ENCODE data around the gene SYNDIG1L.
"Not testable (repeated sequence)": the region's sequence is repeated elsewhere in the genome, so short reads cannot be mapped to it uniquely, and the experiment has no call there.

Gene SYNDIG1L

DNA sequence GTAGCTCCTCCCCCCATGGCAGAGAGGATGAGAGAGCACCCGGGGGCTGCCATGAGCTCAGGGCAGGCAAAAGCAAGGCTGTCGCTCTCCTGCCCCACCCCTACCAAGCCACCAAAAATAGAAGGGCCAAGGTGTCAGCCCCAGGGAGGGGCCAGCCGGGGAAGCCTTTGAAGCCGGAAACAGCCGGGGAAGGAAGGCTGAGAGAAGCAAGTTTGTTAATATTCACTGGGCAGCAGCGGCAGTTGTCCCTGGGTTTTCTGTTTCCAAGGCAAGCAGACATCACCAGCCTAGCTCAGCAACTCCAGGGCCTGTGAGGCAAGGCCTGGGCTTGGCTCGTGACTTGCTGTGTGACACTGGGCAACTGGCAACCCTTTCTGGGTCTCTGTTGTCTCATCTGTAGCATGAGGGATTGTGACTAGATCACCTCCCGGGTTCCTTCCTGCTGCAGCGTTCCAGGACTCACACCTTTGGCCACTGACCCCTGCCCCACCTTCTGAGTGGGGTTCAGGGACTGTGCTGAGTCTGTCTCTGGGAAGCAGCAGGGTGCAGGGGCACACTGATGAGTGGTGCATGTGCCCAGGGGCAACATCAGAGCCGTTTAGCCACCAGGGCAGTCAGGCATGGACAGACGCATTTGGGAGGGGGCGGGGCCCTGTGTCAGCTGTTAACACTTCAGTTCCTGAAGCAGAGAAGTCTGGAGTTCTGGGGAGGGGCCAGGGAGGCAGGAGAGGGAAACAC is 24.3 kb downstream of the SYNDIG1L start:
- DNase-seq = peak; percentile 14 to 23

GRCh38 chr14:74400919-74401503 is 25.0 kb downstream of the SYNDIG1L start:
- no peak for DNase-seq

DNA sequence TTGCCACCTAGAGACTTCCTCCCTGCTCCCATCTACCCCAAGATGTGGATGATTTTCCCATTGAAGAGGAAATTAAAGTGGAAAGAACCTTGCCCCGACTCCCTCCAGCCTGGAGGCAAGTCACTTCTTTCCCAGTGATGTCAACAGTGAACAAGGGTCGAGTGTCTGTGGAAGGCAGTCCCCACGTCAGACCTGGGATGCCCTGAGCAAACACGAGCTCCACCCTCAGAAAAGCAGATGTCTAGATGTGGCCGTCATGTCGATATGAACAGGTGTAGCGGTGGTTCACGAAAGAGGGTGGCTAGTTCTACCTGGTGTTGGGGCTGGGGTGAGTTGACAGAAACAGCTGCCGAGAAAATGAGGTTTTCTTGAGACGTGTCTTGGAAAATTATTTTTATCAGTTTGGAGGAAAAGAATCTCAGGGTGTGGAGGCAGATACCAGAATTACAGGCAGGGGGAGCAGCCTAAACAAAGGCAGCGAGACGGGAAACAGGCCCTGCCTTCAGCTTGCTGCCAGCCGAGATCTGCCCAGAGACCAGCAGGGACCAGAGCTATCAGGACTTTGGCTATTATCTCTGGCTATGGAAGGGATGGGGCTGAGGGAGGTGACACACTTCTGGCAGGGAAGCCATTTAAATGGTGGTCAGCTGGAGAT is 25.9 kb downstream of the SYNDIG1L start:
- DNase-seq = no peak

- no peak for DNase-seq
Observed at GRCh38 chr14:74395094-74395493, 30.9 kb downstream of the SYNDIG1L start.

DNA sequence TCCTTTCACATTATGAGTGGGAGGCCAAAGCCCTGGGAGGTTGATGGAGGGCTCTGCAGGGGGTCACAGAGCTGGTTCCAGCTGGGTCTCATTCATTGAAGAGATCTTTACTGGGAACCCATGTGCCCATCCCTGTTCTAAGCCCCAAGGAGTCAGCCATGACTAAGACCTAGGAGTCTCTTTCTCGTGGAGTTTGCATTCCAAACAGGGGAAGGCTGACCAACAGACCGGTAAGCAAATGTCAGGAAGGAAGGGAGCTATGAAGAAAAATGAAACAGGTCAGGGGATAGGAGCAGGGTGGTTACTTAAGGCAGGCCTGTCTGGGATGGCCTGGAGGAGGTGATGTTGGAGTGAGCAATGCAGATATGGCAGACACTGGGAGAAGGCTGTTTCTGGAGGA is 31.5 kb downstream of the SYNDIG1L start:
- no peak for DNase-seq

DNA sequence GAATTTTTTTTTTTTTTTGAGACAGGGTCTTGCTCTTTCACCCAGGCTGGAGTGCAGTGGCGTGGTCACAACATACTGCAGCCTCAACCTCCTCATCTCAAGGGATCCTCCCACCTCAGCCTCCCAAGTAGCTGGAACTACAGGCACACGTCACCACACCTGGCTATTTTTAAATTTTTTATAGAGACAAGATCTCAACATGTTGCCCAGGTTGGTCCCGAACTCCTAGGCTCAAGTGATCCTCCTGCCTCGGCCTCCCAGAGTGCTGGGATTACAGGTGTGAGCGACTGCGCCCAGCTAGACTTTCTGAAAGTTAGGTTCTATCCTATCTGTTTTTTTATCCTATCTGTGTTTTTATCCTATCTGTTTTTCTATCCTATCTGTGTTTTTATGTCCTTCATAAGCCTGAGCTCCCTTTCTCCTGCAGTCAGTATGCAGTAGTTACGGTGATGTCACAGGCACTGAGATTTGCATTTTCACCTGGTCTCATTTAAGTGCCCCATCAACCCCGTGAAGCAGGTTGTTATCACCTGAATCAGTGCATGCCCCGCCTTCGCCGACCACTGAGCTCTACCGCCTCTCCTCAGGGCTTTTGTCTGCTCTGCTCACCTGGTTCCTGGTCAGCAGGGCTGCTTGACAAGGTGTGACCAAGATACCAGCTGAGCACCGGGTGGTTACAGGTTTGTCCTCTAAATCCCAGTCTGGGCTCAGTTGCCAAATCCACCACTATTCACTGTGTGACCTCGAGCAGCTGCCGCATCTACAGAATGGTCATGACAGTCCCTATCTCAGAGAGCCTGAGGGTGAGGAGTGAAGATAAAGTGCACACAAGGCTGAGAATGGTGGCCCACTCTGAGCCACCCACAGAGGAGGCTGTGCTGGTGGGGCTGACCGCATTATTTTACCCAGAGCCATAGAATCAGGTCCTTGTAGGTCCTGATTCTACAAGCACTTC is 33.1 kb downstream of the SYNDIG1L start:
- DNase-seq = no peak

GRCh38 chr14:74391479-74391878 is 34.5 kb downstream of the SYNDIG1L start:
- no peak for DNase-seq

DNA sequence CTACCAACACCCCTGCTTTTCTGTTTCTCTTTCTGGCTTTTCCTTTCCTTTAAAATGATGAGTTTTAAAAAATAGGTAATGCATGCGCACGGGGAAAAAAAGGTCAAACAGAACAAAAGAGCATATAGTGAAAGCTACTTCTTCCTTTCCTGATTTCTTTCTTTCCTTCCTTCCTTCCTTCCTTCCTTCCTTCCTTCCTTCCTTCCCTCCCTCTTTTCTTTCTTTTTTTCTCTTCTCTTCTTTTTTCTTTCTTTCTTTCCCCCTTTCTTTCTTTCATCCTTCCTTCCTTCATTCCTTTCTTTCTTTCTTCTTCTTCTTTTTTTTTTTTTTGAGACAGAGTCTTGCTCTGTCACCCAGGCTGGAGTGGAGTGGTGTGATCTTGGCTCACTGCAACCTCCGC is 35.5 kb downstream of the SYNDIG1L start:
- DNase-seq = not testable (repeated sequence)

- no peak for DNase-seq
Observed at GRCh38 chr14:74389980-74390379, 36.0 kb downstream of the SYNDIG1L start.

DNA sequence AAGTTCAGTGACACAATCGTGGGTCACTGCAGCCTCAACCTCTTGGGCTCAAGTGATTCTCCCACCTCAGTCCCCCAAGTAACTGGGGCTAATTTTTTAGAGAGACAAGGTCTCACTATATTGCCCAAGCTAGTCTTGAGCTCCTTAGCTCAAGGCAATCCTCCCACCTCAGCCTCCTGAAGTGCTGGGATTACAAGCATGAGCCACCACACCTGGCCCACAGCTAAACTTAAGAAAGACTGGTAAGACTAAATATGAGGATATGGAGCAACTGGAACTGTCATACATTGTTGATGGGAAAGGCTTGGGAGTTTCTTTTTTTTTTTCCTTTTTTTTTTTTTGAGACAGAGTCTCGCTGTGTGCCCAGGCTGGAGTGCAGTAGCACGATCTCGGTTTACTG is 43.8 kb downstream of the SYNDIG1L start:
- no peak for DNase-seq

DNA sequence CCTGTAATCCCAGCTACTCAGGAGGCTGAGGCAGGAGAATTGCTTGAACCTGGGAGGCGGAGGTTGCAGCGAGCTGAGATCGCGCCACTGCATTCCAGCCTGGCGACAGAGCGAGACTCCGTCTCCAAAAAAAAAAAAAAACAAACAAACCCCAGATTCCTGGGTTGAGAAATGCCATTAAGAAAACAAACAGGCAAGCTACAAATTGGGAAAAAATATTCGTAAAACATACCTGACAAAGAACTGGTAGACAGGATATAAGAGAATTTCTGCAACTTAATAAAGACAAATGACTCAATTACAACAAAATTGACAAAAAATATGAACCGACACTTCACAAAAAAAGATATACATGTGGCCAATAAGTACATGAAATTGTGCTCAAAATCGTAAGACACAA is 44.4 kb downstream of the SYNDIG1L start:
- not testable (repeated sequence) for DNase-seq

- no peak for DNase-seq
Observed at GRCh38 chr14:74380845-74381244, 45.2 kb downstream of the SYNDIG1L start.

DNA sequence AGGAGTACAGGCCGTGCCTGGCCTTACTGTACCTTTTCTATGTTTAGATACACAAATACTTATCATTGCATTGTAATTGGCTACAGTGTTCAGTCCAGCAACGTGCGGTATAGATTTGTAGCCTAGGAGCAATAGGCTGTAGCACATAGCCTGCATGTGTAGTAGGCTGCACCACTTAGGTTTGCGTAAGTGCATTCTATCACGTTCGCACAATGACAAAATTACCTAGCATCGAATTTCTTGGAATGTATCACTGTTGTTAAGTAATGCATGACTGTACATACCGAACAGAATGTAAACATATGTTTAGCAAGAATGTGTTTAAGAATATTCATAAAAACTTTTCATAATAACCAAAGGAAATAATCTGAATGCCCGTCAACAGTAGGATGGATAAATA is 45.8 kb downstream of the SYNDIG1L start:
- no peak for DNase-seq

GRCh38 chr14:74377976-74378690 is 47.9 kb downstream of the SYNDIG1L start:
- DNase-seq = no peak

DNA sequence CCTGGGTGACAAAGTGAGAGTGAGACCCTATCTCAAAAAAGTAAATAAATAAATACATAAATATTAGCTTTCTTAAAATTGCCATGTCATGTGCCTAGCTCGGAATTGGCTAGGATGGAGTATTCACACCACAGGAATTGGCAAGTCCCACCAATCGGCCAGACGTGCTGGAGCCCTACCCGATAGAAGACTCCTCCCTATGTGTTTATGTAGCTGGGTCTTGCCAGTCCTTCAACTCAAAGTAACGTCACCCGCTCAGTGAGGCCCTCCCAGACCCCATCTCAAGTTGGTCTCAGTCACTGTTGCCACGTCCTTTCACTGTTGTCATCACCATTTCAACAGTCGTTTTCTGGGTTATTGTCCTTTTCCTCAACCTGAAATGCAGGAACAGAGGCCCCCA is 57.6 kb downstream of the SYNDIG1L start:
- no peak for DNase-seq

GRCh38 chr14:74368026-74368425 is 58.0 kb downstream of the SYNDIG1L start:
- DNase-seq = no peak

GRCh38 chr14:74364271-74364880 is 61.6 kb downstream of the SYNDIG1L start:
- no peak for DNase-seq

GRCh38 chr14:74362361-74362915 is 63.6 kb downstream of the SYNDIG1L start:
- DNase-seq = peak; percentile 67 to 94

DNA sequence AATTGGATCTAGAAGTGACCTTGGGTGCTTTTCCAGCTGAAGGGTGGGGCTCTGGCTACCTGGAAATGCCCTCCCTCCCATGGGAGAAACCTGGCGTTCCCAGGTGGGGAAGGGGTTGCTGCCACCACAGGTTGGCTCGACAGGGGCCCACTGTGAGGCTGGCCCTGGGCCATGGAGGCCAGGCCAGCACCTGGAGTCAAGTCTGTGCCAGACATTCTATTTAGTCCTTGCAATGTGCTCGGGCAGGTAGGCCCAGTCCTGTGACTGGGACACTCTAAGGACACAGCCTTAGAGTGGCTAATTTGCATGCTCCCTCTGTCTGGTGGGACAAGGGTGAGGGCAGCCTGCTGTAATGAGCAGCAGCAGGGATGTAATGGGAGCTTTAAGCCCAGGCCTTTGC is 65.8 kb downstream of the SYNDIG1L start:
- no peak for DNase-seq

DNA sequence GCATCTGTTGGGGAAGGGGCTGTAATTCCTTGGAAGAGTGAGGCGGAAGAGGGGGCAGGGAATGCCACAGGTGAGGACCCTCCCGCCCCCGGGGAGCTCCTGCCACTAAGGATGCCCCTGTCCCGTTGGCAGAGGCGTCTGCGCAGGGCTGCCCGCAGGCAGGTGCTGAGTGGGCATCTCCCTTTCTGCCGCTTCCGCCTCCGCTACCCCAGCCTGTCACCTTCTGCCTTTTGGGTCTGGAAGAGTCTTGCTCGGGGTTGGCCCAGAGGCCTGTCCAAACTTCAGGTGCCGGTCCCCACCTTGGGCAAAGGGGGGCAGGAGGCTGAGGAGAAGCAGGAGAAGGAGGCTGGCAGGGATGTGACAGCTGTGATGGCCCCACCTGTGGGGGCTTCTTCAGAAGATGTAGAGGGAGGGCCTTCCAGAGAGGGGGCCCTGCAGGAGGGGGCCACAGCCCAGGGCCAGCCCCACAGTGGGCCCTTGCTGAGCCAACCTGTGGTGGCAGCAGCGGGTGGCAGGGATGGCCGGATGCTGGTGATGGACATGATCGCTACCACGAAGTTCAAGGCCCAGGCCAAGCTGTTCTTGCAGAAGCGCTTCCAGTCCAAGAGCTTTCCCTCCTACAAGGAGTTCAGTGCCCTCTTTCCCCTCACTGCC is 67.7 kb downstream of the SYNDIG1L start:
- DNase-seq = no peak

DNA sequence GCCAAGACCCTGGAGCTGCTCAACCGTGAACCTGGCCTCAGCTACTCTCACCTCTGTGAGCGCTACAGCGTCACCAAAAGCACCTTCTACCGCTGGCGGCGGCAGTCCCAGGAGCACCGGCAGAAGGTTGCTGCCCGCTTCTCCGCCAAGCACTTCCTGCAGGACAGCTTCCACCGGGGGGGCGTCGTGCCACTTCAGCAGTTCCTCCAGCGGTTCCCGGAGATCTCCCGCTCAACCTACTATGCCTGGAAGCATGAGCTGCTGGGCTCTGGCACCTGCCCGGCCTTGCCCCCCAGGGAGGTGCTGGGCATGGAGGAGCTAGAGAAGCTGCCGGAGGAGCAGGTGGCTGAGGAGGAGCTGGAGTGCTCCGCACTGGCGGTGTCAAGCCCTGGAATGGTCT is 68.4 kb downstream of the SYNDIG1L start:
- no peak for DNase-seq

All from inflammatory macrophage treated with lipopolysaccharide for 1 hour (primary cell).